A673 (cell line): ENCODE results near the gene SLC2A13. TPM values are rescaled to one million over a fixed set of nuclear protein-coding genes. Genes with fewer than 3 reads are reported as not detected.

ENCODE experiments used
- BruUV-seq: library from RNA; stranded (reverse); fragments of 400-500 nt; replicated peaks from 2 replicates; lab custom pipeline; 2021; lab: Mats Ljungman, UMichigan
- CTCF ChIA-PET: fragments of 300-600 bp; sonication (Branson Sonifier 250); formaldehyde crosslinking; loops from one replicate; lab custom pipeline; 2022; ENCODE audit warnings: antibody characterized with exemption; lab: Charles Lee
- POLR2A ChIA-PET: fragments of 300-600 bp; sonication (Branson Sonifier 250); formaldehyde crosslinking; loops from one replicate; lab custom pipeline; 2022; ENCODE audit warnings: antibody characterized with exemption; ENCODE audit not compliant: low non-redundant PET; lab: Charles Lee
- DNase-seq: peaks from one replicate; pipeline ENCODE4 v3.0.0-alpha.2; 2015; ENCODE audit warnings: low spot score
- H3K27ac ChIP-seq: fragments of 200-600 bp; sonication (generic); 2 replicates; pipeline ENCODE4 v1.5.1; 2016; ENCODE audit warnings: mixed run types, low read depth, mild to moderate bottlenecking, mixed read lengths, antibody characterized with exemption, low read length; ENCODE audit not compliant: poor library complexity, severe bottlenecking
- H3K27me3 ChIP-seq: fragments of 200-600 bp; sonication (generic); replicated peaks from 2 replicates; pipeline ENCODE4 v1.6.1; 2017; ENCODE audit warnings: mixed run types, low read depth, mild to moderate bottlenecking, mixed read lengths, antibody characterized with exemption, low read length; ENCODE audit not compliant: insufficient read depth, poor library complexity
- H3K36me3 ChIP-seq: fragments of 200-600 bp; sonication (generic); 2 replicates; pipeline ENCODE4 v1.6.1; 2016; ENCODE audit warnings: mixed run types, mild to moderate bottlenecking, mixed read lengths, antibody characterized with exemption, low read length; ENCODE audit not compliant: insufficient read depth, poor library complexity, severe bottlenecking
- H3K4me1 ChIP-seq: fragments of 200-600 bp; sonication (generic); 2 replicates; pipeline ENCODE4 v1.6.1; 2017; ENCODE audit warnings: mixed run types, mild to moderate bottlenecking, mixed read lengths, antibody characterized with exemption, low read length; ENCODE audit not compliant: insufficient read depth, poor library complexity, severe bottlenecking
- H3K4me3 ChIP-seq: fragments of 200-600 bp; sonication (generic); 2 replicates; pipeline ENCODE4 v1.5.1; 2016; ENCODE audit warnings: low read depth, mixed run types, mild to moderate bottlenecking, mixed read lengths, low read length; ENCODE audit not compliant: poor library complexity, severe bottlenecking
- H3K9me3 ChIP-seq: fragments of 200-600 bp; sonication (generic); 2 replicates; pipeline ENCODE4 v1.6.1; 2016; ENCODE audit warnings: mixed run types, low read depth, mild to moderate bottlenecking, mixed read lengths, antibody characterized with exemption, low read length; ENCODE audit not compliant: poor library complexity, severe bottlenecking
- CTCF ChIP-seq: fragments of 300-800, 200-600 bp; sonication (generic); conservative IDR thresholded peaks from 2 replicates; pipeline ENCODE4 v1.5.1; 2017; ENCODE audit warnings: low read depth, mild to moderate bottlenecking, antibody characterized with exemption, low read length, moderate library complexity, mixed read lengths
- EZH2 ChIP-seq: fragments of 200-600 bp; sonication (generic); IDR thresholded peaks from 2 replicates; pipeline ENCODE4 v1.6.1; 2017; ENCODE audit warnings: borderline replicate concordance, low read depth, mild to moderate bottlenecking, mixed read lengths, antibody characterized with exemption, low read length; ENCODE audit not compliant: poor library complexity, severe bottlenecking
- intact Hi-C: fragments of 100-400 bp; cut with micrococcal nuclease; formaldehyde crosslinking; loops from one replicate; pipeline ENCODE4 v1.10.0; 2022; ENCODE audit not compliant: unreplicated experiment
- total RNA-seq: library from RNA; stranded (reverse); gene quantifications from 2 replicates; pipeline ENCODE4 v1.2.3, GENCODE V29; 2021

SLC2A13 gene
- total RNA-seq, 1 experiment from 2014 or later: 9.1 TPM

GRCh38 chr12:40028296-40028695 lies 77.6 kb downstream of the SLC2A13 start:
- H3K4me1 ChIP-seq: peaks cover 3% of the 10 kb centered on the region
- H3K27ac ChIP-seq: no peak overlapping the region
- POLR2A ChIA-PET: no interaction called here
- no peaks in the 10 kb centered on the region for H3K9me3 ChIP-seq
- TF ChIP-seq CTCF: no peak
- TF ChIP-seq EZH2: no peak
- BruUV-seq: no TSS peak
- intact Hi-C loops: no loop called here
- DNase-seq: no peak
- H3K36me3 ChIP-seq: no peaks in the 10 kb centered on the region
- CTCF ChIA-PET: no interaction called here
- H3K4me3 ChIP-seq: no peak overlapping the region
- no peaks in the 10 kb centered on the region for H3K27me3 ChIP-seq

GRCh38 chr12:40022850-40023249 lies 83.0 kb downstream of the SLC2A13 start:
- no peak for DNase-seq
- BruUV-seq: no TSS peak
- no peaks in the 10 kb centered on the region for H3K4me1 ChIP-seq
- no peaks in the 10 kb centered on the region for H3K27me3 ChIP-seq
- H3K9me3 ChIP-seq: no peaks in the 10 kb centered on the region
- H3K27ac ChIP-seq: no peak overlapping the region
- POLR2A ChIA-PET: no interaction called here
- TF ChIP-seq EZH2 (no peak), CTCF (no peak)
- intact Hi-C loops: no loop called here
- CTCF ChIA-PET: no interaction called here
- H3K4me3 ChIP-seq: no peak overlapping the region
- no peaks in the 10 kb centered on the region for H3K36me3 ChIP-seq

- intact Hi-C loops: no loop called here
- BruUV-seq: no TSS peak
- Histone ChIP-seq H3K4me3 (no peak overlapping the region), H3K27me3 (no peaks in the 10 kb centered on the region), H3K9me3 (no peaks in the 10 kb centered on the region), H3K27ac (no peak overlapping the region), H3K4me1 (no peaks in the 10 kb centered on the region), H3K36me3 (no peaks in the 10 kb centered on the region)
- no peak for TF ChIP-seq EZH2
- no peak for TF ChIP-seq CTCF
- CTCF ChIA-PET: no interaction called here
- POLR2A ChIA-PET: no interaction called here
- no peak for DNase-seq
These were observed 85.6 kb downstream of the SLC2A13 start for GRCh38 chr12:40020261-40020691.
